MM.1S (cell line): ENCODE results near the gene ARSG.

Source experiments
- DNase-seq: peaks from one replicate; pipeline ENCODE4 v3.0.0-alpha.2; 2015
- H2AFZ ChIP-seq: fragments of 300-600 bp; sonication (generic); 2 replicates; pipeline ENCODE4 v1.6.0; 2016; ENCODE audit warnings: antibody characterized with exemption, low read length
- H3F3A ChIP-seq: fragments of 300-600 bp; sonication (generic); 2 replicates; pipeline ENCODE4 v1.6.1; 2016; ENCODE audit warnings: mild to moderate bottlenecking, antibody characterized with exemption, low read length, moderate library complexity, mixed read lengths; ENCODE audit not compliant: insufficient read depth
- H3K27ac ChIP-seq: fragments of 300-600 bp; sonication (generic); 2 replicates; pipeline ENCODE4 v1.5.1; 2016; ENCODE audit warnings: mild to moderate bottlenecking, low read length
- H3K27me3 ChIP-seq: fragments of 300-600 bp; sonication (generic); replicated peaks from 2 replicates; pipeline ENCODE4 v1.6.0; 2016; ENCODE audit warnings: low read length; ENCODE audit not compliant: insufficient read depth
- H3K36me3 ChIP-seq: fragments of 300-600 bp; sonication (generic); replicated peaks from 2 replicates; pipeline ENCODE4 v1.6.1; 2016; ENCODE audit warnings: mild to moderate bottlenecking, low read length, mixed read lengths; ENCODE audit not compliant: insufficient read depth
- H3K4me1 ChIP-seq: fragments of 300-600 bp; sonication (generic); 2 replicates; pipeline ENCODE4 v1.6.1; 2016; ENCODE audit warnings: low read length, mixed read lengths
- H3K4me2 ChIP-seq: fragments of 300-600 bp; sonication (generic); 2 replicates; pipeline ENCODE4 v1.6.0; 2016; ENCODE audit warnings: low read depth, low read length
- H3K4me3 ChIP-seq: fragments of 300-600 bp; sonication (generic); 2 replicates; pipeline ENCODE4 v1.5.1; 2016; ENCODE audit warnings: low read length, mixed read lengths
- H3K79me2 ChIP-seq: fragments of 300-600 bp; sonication (generic); 2 replicates; pipeline ENCODE4 v1.6.1; 2016; ENCODE audit warnings: mixed run types, low read length, mixed read lengths
- H3K9ac ChIP-seq: fragments of 300-600 bp; sonication (generic); 2 replicates; pipeline ENCODE4 v1.6.1; 2016; ENCODE audit warnings: low read length, mixed read lengths
- H3K9me2 ChIP-seq: fragments of 300-600 bp; sonication (generic); replicated peaks from 2 replicates; pipeline ENCODE4 v1.6.1; 2016; ENCODE audit warnings: mild to moderate bottlenecking, low read length, mixed read lengths; ENCODE audit not compliant: insufficient read depth
- H3K9me3 ChIP-seq: fragments of 300-600 bp; sonication (generic); replicated peaks from 2 replicates; pipeline ENCODE4 v1.6.1; 2016; ENCODE audit warnings: mild to moderate bottlenecking, low read length, mixed read lengths; ENCODE audit not compliant: insufficient read depth
- H4K20me1 ChIP-seq: fragments of 300-600 bp; sonication (generic); 2 replicates; pipeline ENCODE4 v1.6.1; 2016; ENCODE audit warnings: mild to moderate bottlenecking, low read length, moderate library complexity, mixed read lengths; ENCODE audit not compliant: insufficient read depth
- EZH2 ChIP-seq: fragments of 300-600 bp; sonication (generic); optimal IDR thresholded peaks from 2 replicates; pipeline ENCODE3; 2017; ENCODE audit warnings: low read depth, mild to moderate bottlenecking, antibody characterized with exemption, low read length, mixed read lengths
- EZH2phosphoT487 ChIP-seq: fragments of 300-600 bp; sonication (generic); IDR thresholded peaks from 2 replicates; pipeline ENCODE4 v1.6.1; 2018; ENCODE audit warnings: antibody characterized with exemption, low read length
- TF ChIP-seq, protein P1 (sequence below): fragments of 300-600 bp; sonication (generic); IDR thresholded peaks from 2 replicates; pipeline ENCODE4 v1.5.1; 2016; ENCODE audit warnings: antibody characterized with exemption, low read length, mixed read lengths

Gene ARSG

DNA sequence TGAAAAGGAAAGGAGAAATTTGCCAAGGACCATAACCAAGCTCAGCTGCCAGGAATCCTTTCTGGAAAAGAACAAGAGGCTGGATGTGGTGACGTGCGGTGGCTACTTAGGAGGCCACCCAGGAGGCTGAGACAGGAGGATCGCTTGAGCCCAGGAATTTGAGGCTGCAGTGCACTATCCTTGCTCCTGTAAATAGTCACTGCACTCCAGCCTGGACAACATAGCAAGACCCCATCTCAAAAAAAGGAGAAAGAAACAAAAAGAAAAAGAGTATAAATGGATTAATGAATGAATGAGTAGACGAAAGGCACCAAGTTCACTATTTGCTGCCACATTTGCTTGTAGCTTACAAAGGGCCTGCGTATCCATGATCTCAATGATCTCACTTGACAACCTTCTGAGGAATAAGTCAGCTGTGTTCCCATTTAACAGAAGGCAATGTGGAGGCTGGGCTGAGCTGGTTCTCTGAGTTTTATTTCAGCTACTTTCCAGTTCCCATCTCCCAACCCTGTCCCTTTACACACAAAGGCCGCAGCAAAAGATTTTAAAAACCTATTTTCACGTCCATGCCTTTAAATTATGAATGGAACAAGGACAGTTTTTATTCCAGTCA, 29.8 kb downstream of the ARSG start:
- Histone ChIP-seq H3K27ac (no peak overlapping the region), H3K4me2 (no peak overlapping the region), H3K9ac (no peak overlapping the region), H4K20me1 (no peaks in the 10 kb centered on the region), H3K9me3 (no peaks in the 10 kb centered on the region), H3K79me2 (no peaks in the 10 kb centered on the region), H3K36me3 (no peaks in the 10 kb centered on the region), H3F3A (no peaks in the 10 kb centered on the region), H3K9me2 (no peaks in the 10 kb centered on the region), H2AFZ (no peak overlapping the region), H3K4me1 (no peaks in the 10 kb centered on the region), H3K4me3 (no peak overlapping the region), H3K27me3 (no peaks in the 10 kb centered on the region)
- TF ChIP-seq, protein P1, sequence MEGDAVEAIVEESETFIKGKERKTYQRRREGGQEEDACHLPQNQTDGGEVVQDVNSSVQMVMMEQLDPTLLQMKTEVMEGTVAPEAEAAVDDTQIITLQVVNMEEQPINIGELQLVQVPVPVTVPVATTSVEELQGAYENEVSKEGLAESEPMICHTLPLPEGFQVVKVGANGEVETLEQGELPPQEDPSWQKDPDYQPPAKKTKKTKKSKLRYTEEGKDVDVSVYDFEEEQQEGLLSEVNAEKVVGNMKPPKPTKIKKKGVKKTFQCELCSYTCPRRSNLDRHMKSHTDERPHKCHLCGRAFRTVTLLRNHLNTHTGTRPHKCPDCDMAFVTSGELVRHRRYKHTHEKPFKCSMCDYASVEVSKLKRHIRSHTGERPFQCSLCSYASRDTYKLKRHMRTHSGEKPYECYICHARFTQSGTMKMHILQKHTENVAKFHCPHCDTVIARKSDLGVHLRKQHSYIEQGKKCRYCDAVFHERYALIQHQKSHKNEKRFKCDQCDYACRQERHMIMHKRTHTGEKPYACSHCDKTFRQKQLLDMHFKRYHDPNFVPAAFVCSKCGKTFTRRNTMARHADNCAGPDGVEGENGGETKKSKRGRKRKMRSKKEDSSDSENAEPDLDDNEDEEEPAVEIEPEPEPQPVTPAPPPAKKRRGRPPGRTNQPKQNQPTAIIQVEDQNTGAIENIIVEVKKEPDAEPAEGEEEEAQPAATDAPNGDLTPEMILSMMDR = no peak
- no peak for TF ChIP-seq EZH2
- no peak for TF ChIP-seq EZH2phosphoT487
- DNase-seq = no peak

DNA sequence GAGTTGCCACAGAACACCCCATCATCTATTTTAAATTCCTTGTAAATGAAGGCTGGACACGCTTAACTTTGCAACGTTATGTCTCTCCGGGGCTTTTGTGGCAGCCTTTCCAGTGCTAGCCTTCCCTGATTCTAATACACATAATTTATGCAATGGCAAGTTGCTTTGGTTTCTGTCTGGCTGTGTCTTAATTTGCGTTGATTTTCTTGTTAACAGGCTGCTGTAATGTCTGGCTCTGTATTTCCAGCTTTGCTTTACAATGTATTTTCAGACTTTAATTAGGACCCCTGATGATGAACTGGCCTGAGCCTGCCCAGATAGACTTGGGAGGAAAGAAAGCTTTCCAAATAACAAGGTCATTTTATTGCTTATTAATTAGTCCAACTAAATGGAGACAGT, 30.3 kb downstream of the ARSG start:
- H4K20me1 ChIP-seq = no peaks in the 10 kb centered on the region

DNA sequence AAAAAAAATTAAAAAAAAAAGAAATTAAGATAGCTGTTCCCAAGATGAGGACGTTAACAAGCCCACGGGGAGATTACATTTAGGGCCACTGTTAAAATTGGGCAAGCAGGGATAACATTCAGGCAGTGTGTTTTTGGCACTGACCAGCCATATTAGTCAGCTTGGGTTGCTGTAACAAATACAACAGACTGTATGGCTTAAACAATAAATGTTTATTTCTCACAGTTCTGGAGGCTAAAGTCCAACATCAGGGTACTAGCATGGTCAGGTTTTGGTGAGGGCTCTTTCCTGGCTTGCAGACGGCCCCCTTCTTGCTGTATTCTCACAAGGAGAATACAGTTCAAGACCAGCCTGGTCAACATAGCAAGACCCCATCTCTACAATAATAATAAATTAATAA, 31.3 kb downstream of the ARSG start:
- no peaks in the 10 kb centered on the region for H3K4me1 ChIP-seq
- H3K79me2 ChIP-seq = no peaks in the 10 kb centered on the region
- no peak overlapping the region for H3K4me3 ChIP-seq
- H2AFZ ChIP-seq = no peak overlapping the region
- no peaks in the 10 kb centered on the region for H3K36me3 ChIP-seq
- no peak for DNase-seq
- no peak overlapping the region for H3K9ac ChIP-seq
- no peaks in the 10 kb centered on the region for H3K9me2 ChIP-seq
- H3K27me3 ChIP-seq = no peaks in the 10 kb centered on the region
- no peak overlapping the region for H3K27ac ChIP-seq
- H3K4me2 ChIP-seq = no peak overlapping the region
- H3F3A ChIP-seq = no peaks in the 10 kb centered on the region
- no peak for TF ChIP-seq EZH2
- no peak for TF ChIP-seq EZH2phosphoT487
- TF ChIP-seq, protein P1 = no peak
- no peaks in the 10 kb centered on the region for H4K20me1 ChIP-seq
- H3K9me3 ChIP-seq = no peaks in the 10 kb centered on the region

More for the DNA sequence above, 30.3 kb downstream of the ARSG start:
- Histone ChIP-seq H3K9ac (no peak overlapping the region), H3K79me2 (no peaks in the 10 kb centered on the region), H3K4me2 (no peak overlapping the region), H3K9me2 (no peaks in the 10 kb centered on the region), H3K36me3 (no peaks in the 10 kb centered on the region), H3K27ac (no peak overlapping the region), H3F3A (no peaks in the 10 kb centered on the region), H2AFZ (no peak overlapping the region), H3K4me3 (no peak overlapping the region), H3K27me3 (no peaks in the 10 kb centered on the region), H3K9me3 (no peaks in the 10 kb centered on the region), H3K4me1 (no peaks in the 10 kb centered on the region)
- no peak for DNase-seq
- no peak for TF ChIP-seq EZH2phosphoT487
- TF ChIP-seq, protein P1 = no peak
- TF ChIP-seq EZH2 = no peak
